Osteoblast (primary cell): ENCODE data around the gene FAXDC2. TPM values are rescaled to one million over a fixed set of nuclear protein-coding genes. Genes with fewer than 3 reads are reported as not detected.

Source experiments
- DNase-seq: peaks from one replicate; pipeline ENCODE4 v3.0.0; 2011; ENCODE audit warnings: low spot score, mixed read lengths; ENCODE audit not compliant: insufficient read length; ENCODE audit errors: missing footprints
- H2AFZ ChIP-seq: 2 replicates; pipeline ENCODE4 v1.6.0; 2011; ENCODE audit warnings: mild to moderate bottlenecking, low read length
- H3K27ac ChIP-seq: 2 replicates; pipeline ENCODE4 v1.5.1; 2011; ENCODE audit warnings: mild to moderate bottlenecking, low read depth, low read length, moderate library complexity
- H3K27me3 ChIP-seq: 2 replicates; pipeline ENCODE4 v1.6.0; 2012; ENCODE audit warnings: mild to moderate bottlenecking, control low read depth, inconsistent platforms, low read length, moderate library complexity; ENCODE audit not compliant: insufficient read depth
- H3K36me3 ChIP-seq: 2 replicates; pipeline ENCODE4 v1.5.1; 2011; ENCODE audit warnings: mild to moderate bottlenecking, low read length, control low read depth, moderate library complexity; ENCODE audit not compliant: insufficient read depth
- H3K4me1 ChIP-seq: 2 replicates; pipeline ENCODE4 v1.5.1; 2011; ENCODE audit warnings: mild to moderate bottlenecking, low read length, control low read depth, moderate library complexity; ENCODE audit not compliant: insufficient read depth
- H3K4me2 ChIP-seq: 2 replicates; pipeline ENCODE4 v1.6.0; 2011; ENCODE audit warnings: mild to moderate bottlenecking, low read length; ENCODE audit not compliant: insufficient read depth
- H3K4me3 ChIP-seq: fragments of 200-600 bp; sonication (generic); 3 replicates; pipeline ENCODE4 v1.5.1; 2012; ENCODE audit warnings: mild to moderate bottlenecking, low read length, inconsistent platforms; ENCODE audit not compliant: insufficient read depth
- H3K79me2 ChIP-seq: 2 replicates; pipeline ENCODE4 v1.6.0; 2012; ENCODE audit warnings: mild to moderate bottlenecking, low read length, control low read depth, inconsistent platforms; ENCODE audit not compliant: insufficient read depth
- H3K9me3 ChIP-seq: 2 replicates; pipeline ENCODE4 v1.5.1; 2011; ENCODE audit warnings: low read depth, low read length, control low read depth
- H4K20me1 ChIP-seq: 2 replicates; pipeline ENCODE4 v1.6.0; 2012; ENCODE audit warnings: mild to moderate bottlenecking, low read length, control low read depth; ENCODE audit not compliant: insufficient read depth
- total RNA-seq: library from RNA; depleted of rRNA; stranded (reverse); fragments of >200 nt; gene quantifications from 2 replicates; pipeline ENCODE4 v1.2.3, GENCODE V29; 2012
- TF ChIP-seq, protein P1 (sequence below): IDR thresholded peaks from 2 replicates; pipeline ENCODE4 v1.5.1; 2011; ENCODE audit warnings: mild to moderate bottlenecking, low read depth, low read length, moderate library complexity; ENCODE audit errors: extremely low read depth

Gene FAXDC2
- total RNA-seq, 1 donor: 13.8 TPM

DNA sequence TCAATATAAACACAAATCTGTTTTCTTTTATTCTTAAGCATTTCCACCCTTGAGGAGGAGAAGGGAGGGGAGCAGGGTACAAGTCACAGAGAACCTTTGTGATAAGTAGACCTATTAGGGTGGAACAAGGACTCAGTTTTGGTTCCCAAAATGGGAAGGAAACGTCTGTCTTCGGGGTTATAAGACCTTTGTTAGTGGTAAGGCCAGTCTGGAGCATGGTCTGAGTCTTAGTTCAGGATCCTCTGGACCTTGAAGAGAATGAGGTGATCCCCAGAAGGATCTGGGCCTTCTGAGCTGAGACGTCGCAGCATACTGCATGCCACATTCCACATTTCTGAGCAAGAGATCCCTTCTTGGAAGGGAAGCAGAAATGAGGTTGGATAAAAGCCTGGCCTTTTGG is 37.2 kb downstream of the FAXDC2 start:
- Histone ChIP-seq H3K4me1 (no peaks in the 10 kb centered on the region), H3K79me2 (peaks cover 25% of the 10 kb centered on the region), H3K4me3 (no peak overlapping the region), H3K4me2 (no peak overlapping the region), H3K36me3 (peaks cover 86% of the 10 kb centered on the region), H3K27me3 (no peaks in the 10 kb centered on the region), H2AFZ (no peak overlapping the region), H3K27ac (peak overlapping the region; percentile 36), H4K20me1 (peaks cover 3% of the 10 kb centered on the region), H3K9me3 (no peaks in the 10 kb centered on the region)
- DNase-seq: no peak
- TF ChIP-seq, protein P1, sequence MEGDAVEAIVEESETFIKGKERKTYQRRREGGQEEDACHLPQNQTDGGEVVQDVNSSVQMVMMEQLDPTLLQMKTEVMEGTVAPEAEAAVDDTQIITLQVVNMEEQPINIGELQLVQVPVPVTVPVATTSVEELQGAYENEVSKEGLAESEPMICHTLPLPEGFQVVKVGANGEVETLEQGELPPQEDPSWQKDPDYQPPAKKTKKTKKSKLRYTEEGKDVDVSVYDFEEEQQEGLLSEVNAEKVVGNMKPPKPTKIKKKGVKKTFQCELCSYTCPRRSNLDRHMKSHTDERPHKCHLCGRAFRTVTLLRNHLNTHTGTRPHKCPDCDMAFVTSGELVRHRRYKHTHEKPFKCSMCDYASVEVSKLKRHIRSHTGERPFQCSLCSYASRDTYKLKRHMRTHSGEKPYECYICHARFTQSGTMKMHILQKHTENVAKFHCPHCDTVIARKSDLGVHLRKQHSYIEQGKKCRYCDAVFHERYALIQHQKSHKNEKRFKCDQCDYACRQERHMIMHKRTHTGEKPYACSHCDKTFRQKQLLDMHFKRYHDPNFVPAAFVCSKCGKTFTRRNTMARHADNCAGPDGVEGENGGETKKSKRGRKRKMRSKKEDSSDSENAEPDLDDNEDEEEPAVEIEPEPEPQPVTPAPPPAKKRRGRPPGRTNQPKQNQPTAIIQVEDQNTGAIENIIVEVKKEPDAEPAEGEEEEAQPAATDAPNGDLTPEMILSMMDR: no peak

DNA sequence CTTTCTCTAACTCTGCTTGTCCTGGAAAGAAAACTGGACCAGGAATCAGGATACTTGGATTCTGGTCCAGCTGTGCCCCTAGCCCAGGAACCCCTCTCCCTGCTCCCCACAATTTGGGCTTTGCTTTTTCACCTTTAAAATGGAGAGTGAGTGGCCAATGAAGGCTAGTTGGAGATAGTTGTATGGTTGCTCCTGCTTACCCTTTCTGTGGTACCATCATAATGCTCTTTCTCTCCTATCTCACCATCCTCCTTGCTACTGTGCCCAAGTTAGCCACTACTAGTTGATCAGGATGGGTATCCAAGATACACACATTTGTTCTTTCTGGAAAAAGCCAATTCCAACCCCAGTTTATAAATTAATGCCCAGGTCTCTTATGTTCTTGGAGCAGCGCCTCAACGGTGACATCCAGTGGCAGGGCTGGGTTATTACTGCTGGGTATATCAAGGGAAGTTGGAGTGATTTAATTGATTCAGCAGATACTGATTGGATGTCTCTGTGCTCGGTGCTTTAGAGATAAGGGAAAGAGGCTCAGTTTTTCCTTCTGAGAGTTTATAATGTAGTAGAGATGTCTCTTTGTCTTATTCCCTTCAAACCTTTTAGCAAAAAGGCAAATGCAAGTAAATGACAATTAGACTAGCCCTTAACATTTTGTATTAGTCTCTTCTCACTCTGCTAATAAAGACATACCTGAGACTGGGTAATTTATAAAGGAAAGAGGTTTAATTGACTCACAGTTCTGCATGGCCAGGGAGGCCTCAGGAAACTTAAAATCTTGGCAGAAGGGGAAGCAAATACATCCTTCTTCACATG is 38.5 kb downstream of the FAXDC2 start:
- Histone ChIP-seq H4K20me1 (peaks cover 3% of the 10 kb centered on the region), H2AFZ (no peak overlapping the region), H3K9me3 (no peaks in the 10 kb centered on the region), H3K4me2 (no peak overlapping the region), H3K27me3 (no peaks in the 10 kb centered on the region), H3K36me3 (peaks cover 81% of the 10 kb centered on the region), H3K27ac (peak overlapping the region; percentile 15), H3K79me2 (peaks cover 31% of the 10 kb centered on the region), H3K4me1 (no peaks in the 10 kb centered on the region), H3K4me3 (no peak overlapping the region)
- TF ChIP-seq, protein P1: peak; percentile 92
- peak; percentile 92 for DNase-seq

GRCh38 chr5:154811239-154811638 is 39.2 kb downstream of the FAXDC2 start:
- Histone ChIP-seq H3K79me2 (peaks cover 36% of the 10 kb centered on the region), H3K36me3 (peaks cover 81% of the 10 kb centered on the region), H3K27me3 (no peaks in the 10 kb centered on the region), H4K20me1 (peaks cover 3% of the 10 kb centered on the region), H3K27ac (peak overlapping the region; percentile 15), H3K9me3 (no peaks in the 10 kb centered on the region), H3K4me3 (no peak overlapping the region), H2AFZ (no peak overlapping the region), H3K4me2 (no peak overlapping the region), H3K4me1 (no peaks in the 10 kb centered on the region)
- no peak for DNase-seq
- TF ChIP-seq, protein P1: no peak

GRCh38 chr5:154806176-154806575 is 44.2 kb downstream of the FAXDC2 start:
- Histone ChIP-seq H3K79me2 (peaks cover 48% of the 10 kb centered on the region), H3K36me3 (peaks cover 86% of the 10 kb centered on the region), H3K9me3 (no peaks in the 10 kb centered on the region), H2AFZ (no peak overlapping the region), H3K27ac (no peak overlapping the region), H3K27me3 (no peaks in the 10 kb centered on the region), H3K4me3 (no peak overlapping the region), H3K4me2 (no peak overlapping the region), H3K4me1 (no peaks in the 10 kb centered on the region), H4K20me1 (no peaks in the 10 kb centered on the region)
- no peak for DNase-seq
- TF ChIP-seq, protein P1: no peak
